ENCODE data around the gene FGFR4.

FGFR4 gene

DNA sequence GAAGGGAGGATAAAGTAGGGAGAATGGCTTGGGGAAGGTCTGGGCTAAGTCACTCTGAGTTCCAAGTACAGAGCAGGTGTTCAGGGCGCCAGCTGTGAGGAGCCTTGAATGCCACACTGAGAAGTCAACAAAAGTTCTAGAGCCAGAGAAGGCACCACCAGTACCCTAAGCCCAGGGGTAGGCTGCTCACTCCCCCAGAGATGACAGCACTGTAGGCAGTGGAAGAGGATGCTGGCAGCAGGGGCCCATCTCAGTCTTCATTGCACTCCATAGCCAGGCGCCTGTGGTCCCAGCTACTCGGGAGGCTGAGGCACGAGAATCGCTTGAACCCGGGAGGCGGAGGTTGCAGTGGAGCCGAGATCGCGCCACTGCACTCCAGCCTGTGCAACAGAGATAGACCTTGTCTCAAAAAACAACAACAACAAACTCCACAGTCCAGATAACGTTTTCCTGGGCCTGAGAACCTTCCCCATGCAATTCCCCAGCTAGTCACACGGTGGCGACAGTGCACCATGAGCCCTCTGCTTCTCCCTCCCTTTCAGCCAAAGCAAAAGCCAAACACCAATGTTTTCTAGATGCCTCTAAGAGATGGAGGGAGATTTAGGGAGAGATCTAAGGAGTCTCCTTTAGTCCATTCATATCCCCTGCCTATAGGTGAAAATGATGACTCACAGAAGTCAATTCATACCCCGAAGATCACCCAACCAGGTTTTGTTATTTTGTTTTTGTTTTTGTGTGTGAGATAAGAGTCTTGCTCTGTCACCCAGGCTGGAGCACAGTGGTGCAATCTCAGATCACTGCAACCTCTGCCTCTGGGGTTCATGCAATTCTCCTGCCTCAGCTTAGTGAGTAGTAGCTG is 27.1 kb downstream of the FGFR4 start:
- no peak overlapping the region for H3K4me3 ChIP-seq (ENCODE audit: low read depth, low read length)
- TF ChIP-seq, protein P1, sequence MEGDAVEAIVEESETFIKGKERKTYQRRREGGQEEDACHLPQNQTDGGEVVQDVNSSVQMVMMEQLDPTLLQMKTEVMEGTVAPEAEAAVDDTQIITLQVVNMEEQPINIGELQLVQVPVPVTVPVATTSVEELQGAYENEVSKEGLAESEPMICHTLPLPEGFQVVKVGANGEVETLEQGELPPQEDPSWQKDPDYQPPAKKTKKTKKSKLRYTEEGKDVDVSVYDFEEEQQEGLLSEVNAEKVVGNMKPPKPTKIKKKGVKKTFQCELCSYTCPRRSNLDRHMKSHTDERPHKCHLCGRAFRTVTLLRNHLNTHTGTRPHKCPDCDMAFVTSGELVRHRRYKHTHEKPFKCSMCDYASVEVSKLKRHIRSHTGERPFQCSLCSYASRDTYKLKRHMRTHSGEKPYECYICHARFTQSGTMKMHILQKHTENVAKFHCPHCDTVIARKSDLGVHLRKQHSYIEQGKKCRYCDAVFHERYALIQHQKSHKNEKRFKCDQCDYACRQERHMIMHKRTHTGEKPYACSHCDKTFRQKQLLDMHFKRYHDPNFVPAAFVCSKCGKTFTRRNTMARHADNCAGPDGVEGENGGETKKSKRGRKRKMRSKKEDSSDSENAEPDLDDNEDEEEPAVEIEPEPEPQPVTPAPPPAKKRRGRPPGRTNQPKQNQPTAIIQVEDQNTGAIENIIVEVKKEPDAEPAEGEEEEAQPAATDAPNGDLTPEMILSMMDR (IDR thresholded peaks at IDR 0.05; ENCODE audit: borderline replicate concordance, insufficient read depth, low read depth, low read length): peak; percentile 99

GRCh38 chr5:177116631-177117373 is 30.1 kb downstream of the FGFR4 start:
- H3K4me3 ChIP-seq (ENCODE audit: low read depth, low read length): no peak overlapping the region
- TF ChIP-seq, protein P1 (IDR thresholded peaks at IDR 0.05; ENCODE audit: borderline replicate concordance, insufficient read depth, low read depth, low read length): no peak

DNA sequence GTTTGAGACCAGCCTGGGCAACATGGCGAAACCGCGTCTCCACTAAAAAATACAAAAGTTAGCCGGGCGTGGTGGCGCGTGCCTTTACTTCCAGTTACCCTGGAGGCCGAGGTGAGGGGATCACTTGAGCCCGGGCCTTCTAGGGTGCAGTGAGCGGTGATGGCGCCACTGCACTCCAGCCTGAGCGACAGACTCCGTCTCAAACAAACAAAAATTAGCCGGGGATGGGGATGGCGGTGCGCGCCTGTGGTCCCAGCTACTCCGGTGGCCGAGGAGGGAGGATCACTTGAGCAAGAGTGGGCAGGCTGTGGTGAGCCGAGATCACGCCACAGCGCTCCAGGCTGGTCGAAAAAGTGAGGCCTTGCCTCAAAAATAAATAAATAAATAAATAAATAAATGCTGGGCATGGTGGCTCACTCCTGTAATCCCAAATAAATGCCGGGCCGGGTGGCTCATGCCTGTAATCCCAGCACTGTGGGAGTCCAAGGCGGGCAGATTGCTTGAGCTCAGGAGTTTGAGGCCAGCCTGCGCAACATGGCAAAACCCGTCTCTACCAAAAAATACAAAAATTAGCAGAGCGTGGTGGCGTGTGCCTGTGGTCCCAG is 30.8 kb downstream of the FGFR4 start:
- TF ChIP-seq, protein P1 (IDR thresholded peaks at IDR 0.05; ENCODE audit: borderline replicate concordance, insufficient read depth, low read depth, low read length): no peak
- H3K4me3 ChIP-seq (ENCODE audit: low read depth, low read length): no peak overlapping the region

GRCh38 chr5:177122566-177122965 is 35.9 kb downstream of the FGFR4 start:
- TF ChIP-seq, protein P1 (IDR thresholded peaks at IDR 0.05; ENCODE audit: borderline replicate concordance, insufficient read depth, low read depth, low read length): no peak
- H3K4me3 ChIP-seq (ENCODE audit: low read depth, low read length): no peak overlapping the region

GRCh38 chr5:177123789-177124485 is 37.2 kb downstream of the FGFR4 start:
- TF ChIP-seq, protein P1 (IDR thresholded peaks at IDR 0.05; ENCODE audit: borderline replicate concordance, insufficient read depth, low read depth, low read length): no peak
- no peak overlapping the region for H3K4me3 ChIP-seq (ENCODE audit: low read depth, low read length)

- no peak overlapping the region for H3K4me3 ChIP-seq (ENCODE audit: low read depth, low read length)
- TF ChIP-seq, protein P1 (IDR thresholded peaks at IDR 0.05; ENCODE audit: borderline replicate concordance, insufficient read depth, low read depth, low read length): no peak
Observed at GRCh38 chr5:177124486-177124991, 37.8 kb downstream of the FGFR4 start.

Data from GM12875 (cell line).